DMS53 (cell line): ENCODE measurements around the gene CAT.

Experiments
- DNase-seq: peaks from one replicate; lab custom pipeline; 2025; lab: John Stamatoyannopoulos, UW

CAT gene

GRCh38 chr11:34495724-34496377 is 57.1 kb downstream of the CAT start:
- DNase-seq = no peak

- no peak for DNase-seq
Observed at GRCh38 chr11:34499719-34500500, 61.2 kb downstream of the CAT start.

- no peak for DNase-seq
Observed at GRCh38 chr11:34501500-34501899, 62.8 kb downstream of the CAT start.

DNA sequence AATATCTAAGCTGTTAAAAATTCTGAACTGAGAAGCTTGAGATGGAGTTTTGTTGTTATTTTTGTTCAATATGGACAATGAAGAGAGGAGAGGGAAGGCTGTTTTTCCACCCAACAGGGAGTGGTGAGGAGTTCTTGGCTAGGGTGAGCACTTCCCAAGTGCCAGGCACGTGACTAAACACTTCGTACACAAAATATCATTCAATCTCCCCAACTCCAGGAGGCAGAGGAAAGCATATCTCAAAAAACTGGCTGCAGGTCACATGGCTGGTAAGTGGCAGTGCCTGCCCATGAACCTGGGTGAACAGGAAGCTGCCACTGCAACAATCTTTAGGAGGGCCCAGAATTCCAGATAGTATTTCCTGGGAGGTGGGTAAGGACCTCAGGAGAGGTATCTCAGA is 63.2 kb downstream of the CAT start:
- DNase-seq = no peak

DNA sequence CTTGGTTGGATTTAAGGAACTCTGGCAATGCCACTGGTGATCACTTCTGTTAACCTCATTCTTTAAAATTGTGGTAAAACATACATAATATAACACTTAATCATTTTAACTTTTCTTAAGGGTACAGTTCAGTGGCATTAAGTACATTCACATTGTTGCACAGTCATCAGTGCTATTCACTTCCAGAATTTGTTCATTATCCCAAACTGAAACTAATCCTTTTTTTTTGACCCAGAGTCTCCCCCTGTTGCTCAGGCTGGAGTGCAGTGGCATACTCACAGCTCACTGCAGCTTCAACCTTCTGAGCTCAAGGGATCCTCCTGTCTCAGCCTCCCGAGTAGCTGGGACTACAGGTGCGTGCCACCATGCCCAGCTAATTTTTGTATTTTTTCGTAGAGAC is 64.2 kb downstream of the CAT start:
- no peak for DNase-seq

- DNase-seq = no peak
Observed at GRCh38 chr11:34505874-34506273, 67.1 kb downstream of the CAT start.

- DNase-seq = no peak
Observed at GRCh38 chr11:34507156-34507555, 68.4 kb downstream of the CAT start.

DNA sequence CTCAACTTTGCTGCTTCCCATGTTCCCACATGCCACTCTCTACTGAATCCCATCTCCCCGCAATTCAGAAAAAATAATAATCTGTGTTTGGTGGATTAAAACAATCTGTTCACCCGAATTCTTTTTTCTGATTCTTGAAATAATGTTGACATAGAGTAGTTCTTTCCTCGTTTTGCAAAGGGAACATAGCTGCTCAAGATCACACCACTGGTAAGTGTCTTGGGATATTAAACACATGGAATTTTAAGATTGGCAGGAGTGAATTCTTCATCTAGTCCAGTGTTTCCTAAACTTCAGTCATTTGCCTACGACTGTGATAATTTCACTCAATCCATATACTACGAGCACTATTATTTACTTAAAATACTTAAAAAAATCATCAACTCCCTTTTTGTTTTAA is 68.9 kb downstream of the CAT start:
- DNase-seq = no peak

- no peak for DNase-seq
Observed at GRCh38 chr11:34508524-34508923, 69.8 kb downstream of the CAT start.

DNA sequence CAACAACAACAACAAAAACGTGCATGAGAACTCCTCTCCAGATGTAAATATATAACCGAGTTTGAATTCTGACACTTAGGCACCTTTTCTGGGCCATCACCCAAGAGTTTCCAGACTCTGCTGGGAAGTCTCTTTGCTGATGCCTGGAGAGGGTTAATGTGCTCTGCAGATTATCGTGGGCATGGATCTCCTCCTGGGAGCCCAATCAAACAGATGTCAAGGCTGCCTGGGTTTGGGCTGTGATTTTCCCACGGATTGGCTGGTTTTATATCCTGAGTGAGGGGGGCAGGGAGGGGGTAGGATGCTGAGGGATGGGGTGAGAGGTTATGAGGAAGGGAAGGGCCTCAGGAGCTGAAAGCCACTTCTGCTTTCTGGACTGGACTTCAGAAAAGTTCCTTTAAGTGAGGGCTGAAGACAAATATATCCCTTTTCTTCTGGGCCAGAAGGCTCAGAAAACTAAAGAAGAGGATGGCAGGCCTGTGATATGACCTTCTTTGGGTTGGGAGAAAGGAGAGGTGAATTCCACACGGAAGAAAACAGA is 70.7 kb downstream of the CAT start:
- DNase-seq = no peak

DNA sequence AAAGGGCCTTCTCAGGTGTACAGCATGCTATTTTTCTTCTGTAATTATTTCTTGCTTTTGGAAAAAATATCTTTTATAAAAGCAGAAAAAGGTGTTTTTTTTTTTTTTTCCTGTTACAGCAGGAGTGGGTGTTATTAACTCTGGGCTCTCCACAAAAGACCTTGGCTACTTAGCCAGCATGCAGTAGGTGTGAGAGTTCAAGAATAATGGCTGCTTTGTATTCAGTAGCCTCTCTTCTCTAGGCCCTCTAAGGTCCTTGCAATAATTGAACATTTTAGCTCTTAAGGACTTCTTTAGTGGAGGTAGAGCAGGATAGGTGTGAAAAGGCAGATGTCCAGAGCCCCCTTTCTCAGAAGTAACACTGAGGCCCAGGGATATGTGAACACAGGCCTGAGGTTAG is 71.5 kb downstream of the CAT start:
- no peak for DNase-seq

GRCh38 chr11:34510673-34511072 is 71.9 kb downstream of the CAT start:
- no peak for DNase-seq

DNA sequence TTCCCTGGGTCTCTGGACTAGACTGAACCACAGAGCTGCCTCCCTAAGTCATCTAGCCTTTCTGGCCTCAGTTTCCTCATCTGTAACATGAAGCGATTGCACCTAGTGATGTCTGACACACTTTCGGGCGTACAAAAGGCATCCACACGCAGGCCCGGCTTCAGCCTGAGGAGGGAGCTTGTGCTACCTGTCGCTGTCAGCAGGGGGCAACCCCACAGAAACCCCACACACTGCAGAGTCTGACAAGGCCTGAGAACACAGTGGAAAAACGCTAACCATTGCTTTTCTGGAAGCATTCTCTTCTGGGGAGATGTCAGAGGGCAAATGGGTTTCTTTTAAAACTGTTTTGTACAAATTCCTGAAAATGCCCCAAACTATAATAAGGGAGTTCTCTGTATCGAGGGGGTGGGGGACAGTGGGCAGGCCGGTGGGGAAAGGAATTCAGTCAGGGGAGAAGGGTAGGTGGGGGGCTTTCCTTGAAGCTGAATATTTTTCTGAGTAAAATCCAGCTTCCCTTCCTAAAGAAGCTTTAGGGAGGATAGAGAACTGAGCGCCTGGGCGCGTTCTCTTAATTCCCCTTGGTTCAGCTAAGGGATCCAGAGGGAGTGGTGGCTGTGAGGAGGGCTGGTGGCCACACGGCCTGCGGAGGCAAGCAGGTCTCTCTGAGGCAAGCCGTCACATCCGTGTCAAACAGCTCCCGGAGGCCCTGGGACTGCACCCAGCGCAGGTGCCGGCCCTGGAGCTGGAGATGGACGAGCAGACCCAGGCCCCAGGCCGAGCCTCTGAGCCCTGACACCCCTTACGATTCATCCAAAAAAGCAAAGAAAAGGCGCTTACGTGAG is 74.3 kb downstream of the CAT start:
- peak; percentile 82 for DNase-seq

DNA sequence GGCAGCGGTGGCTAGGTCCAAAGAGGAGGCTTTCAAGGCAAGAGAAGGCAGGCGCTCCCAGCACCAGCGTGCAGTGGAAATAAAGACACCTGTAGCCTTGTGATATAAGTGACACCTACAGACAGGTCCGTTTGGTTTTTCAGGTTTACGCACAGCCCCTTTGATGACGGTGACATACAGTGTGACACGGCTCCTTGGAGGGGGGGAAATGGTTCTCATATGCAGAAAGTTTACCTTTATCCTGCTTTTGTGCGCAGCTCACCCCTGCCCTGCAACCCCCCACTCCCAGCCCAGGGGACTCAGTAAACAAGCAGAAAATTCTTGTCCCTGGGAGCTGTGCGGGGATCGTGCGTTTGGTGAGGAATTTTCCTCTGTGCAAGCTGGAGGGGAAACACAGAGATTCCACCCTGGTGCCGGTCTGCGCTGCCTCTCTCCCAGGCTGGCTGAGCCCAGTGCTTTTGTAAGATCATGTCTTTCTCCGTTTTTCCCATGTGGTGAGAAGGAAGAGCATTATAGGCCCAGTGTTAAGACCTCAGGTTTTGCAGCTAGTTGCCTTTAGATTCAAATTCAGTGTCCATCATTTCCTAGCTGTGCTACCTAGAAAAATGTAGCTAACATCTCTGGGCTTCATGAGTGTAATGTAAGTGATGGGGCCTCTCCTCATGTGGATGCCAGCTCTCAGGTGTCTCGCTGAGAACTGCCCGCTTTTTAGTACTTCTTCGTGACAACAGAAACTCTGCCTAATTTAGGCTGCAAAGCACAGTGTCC is 75.1 kb downstream of the CAT start, which contains the start of gene ELF5:
Gene ELF5, minus strand, starts transcription at position 113 of the 768 bp plus-strand sequence. CDS start 8,045 bp downstream, outside the sequence.
- peak; percentile 84 for DNase-seq

DNA sequence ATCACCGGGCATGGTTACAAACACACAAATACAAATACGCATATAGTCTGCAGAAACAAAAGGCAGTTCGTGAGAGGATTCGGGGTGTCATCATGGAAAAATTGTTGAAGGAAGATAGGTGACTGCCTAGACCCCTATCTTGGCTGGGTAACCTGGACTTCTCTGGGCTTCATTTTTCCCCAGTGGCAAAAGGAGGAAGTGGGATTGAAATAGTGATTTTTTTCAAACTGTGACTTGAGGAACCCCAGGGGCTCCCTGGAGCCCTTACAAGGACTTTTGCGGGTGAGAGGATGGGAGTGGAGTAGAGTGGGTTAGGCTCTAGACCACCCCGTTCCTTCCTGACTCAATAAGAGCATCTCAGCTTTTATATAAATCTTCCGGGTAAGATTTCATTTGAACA is 75.9 kb downstream of the CAT start:
- DNase-seq = peak; percentile 25

DNA sequence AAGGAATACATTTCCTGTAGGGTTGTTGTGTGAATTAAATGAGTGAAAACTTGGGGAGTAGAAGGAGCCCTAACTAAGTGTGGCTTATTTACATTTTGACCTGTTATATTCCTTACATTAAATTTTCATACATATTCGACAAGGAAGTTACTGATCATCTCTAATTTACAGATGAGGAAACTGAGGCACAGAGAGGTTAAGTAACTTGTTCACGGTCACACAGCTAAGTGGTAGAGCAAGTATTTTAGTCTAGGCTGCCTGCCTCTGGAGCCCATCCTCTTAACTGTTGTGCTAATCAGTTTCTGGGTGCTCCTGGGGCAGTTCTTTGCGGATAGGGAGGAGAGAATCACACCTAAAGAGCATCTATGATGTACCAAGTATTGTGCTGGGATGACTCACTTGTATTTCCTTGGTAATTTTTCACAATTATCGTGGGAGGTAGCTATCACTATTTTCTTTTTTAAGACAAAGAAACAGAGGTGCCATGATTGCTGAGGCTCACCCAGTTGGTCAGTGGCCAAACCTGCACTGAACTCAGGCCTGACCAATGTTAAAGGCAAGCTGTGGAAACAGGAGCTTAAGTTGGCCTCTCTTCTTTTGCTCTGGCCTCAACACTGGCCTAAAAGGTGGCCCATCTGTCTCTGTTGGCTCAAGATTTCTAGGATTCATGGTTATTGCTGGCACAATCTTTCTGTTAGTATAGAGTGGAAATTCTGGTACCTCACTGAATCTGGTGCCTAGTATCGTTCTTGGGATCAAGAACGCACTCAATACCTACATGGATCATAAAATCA is 77.7 kb downstream of the CAT start:
- no peak for DNase-seq

GRCh38 chr11:34519595-34520235 is 81.0 kb downstream of the CAT start:
- DNase-seq = peak; percentile 5

GRCh38 chr11:34521265-34521664 is 82.5 kb downstream of the CAT start:
- no peak for DNase-seq
